Prostate gland (tissue), 2 donors: ENCODE measurements around the gene ATP2A2. TPM values are rescaled to one million over a fixed set of nuclear protein-coding genes. Genes with fewer than 3 reads are reported as not detected.
A peak's percentile ranks its signal among the peaks of the same experiment; 100 is the strongest.

ENCODE experiments used
- DNase-seq: peaks from one replicate; pipeline ENCODE4 v3.0.0-alpha.2; 2019; ENCODE audit warnings: low spot score
- H3K27ac ChIP-seq, 2 donors: fragments of 200-600 bp; sonication (generic); 2 replicates each; pipeline ENCODE4 v1.5.1; 2017 to 2019
- H3K27me3 ChIP-seq: fragments of 200-600 bp; sonication (generic); replicated peaks from 2 replicates; pipeline ENCODE4 v1.5.1; 2019; ENCODE audit not compliant: insufficient read depth
- H3K36me3 ChIP-seq, 2 donors: fragments of 200-600 bp; sonication (generic); 1 replicate in 1 of 2; 2 replicates in 1 of 2; pipeline versions ENCODE4 v1.5.1 to v1.8.1; 2017 to 2019
- H3K4me1 ChIP-seq: fragments of 200-600 bp; sonication (generic); replicated peaks from 2 replicates; pipeline ENCODE4 v1.5.1; 2019
- H3K4me3 ChIP-seq, 2 donors: fragments of 200-600 bp; sonication (generic); 2 replicates each; pipeline ENCODE4 v1.5.1; 2017 to 2019
- H3K9me3 ChIP-seq: fragments of 200-600 bp; sonication (generic); 2 replicates; pipeline ENCODE4 v1.5.1; 2017
- CTCF ChIP-seq, 4 experiments: fragments of 200-600 bp in 2 of 4; fragments of 450-650 bp in 2 of 4; sonication (generic) in 2 of 4; IDR thresholded peaks; 1 replicate in 3 of 4; 2 replicates in 1 of 4; pipeline ENCODE4 v1.5.1; 2016 to 2019; ENCODE audit warnings: antibody characterized with exemption in 4 of 4, mild to moderate bottlenecking in 2 of 4, moderate library complexity in 2 of 4
- POLR2A ChIP-seq: fragments of 450-650 bp; IDR thresholded peaks from one replicate; pipeline ENCODE4 v1.6.1; 2016; ENCODE audit warnings: antibody characterized with exemption, mild to moderate bottlenecking
- POLR2AphosphoS5 ChIP-seq: sonication (generic); formaldehyde crosslinking; IDR thresholded peaks from one replicate; pipeline ENCODE4 v1.6.1; 2017; ENCODE audit warnings: antibody characterized with exemption
- WGBS: methylation state at CpG from one replicate; pipeline ENCODE4 v1.1.5; 2018; 5-methylcytosine and 5-hydroxymethylcytosine counted together
- intact Hi-C: fragments of 100-400 bp; cut with DNase I; formaldehyde crosslinking; loops from one replicate; pipeline ENCODE4 v1.14.2; 2022
- total RNA-seq, 2 donors: library from RNA; depleted of rRNA; stranded (reverse); fragments of >200 nt; gene quantifications; one replicate each; pipeline ENCODE4 v1.1.0, GENCODE V29; 2016

Gene ATP2A2
- total RNA-seq, 2 donors from 2014 or later = 121 to 209 TPM

GRCh38 chr12:110281549-110282299 is 677 bp downstream of the ATP2A2 start:
- TF ChIP-seq POLR2AphosphoS5 (no peak), POLR2A (no peak), CTCF (IDR thresholded peaks at IDR 0.05) (no peak)
- DNase-seq = peak; percentile 19
- H3K27ac ChIP-seq = peak overlapping the region; percentile 96 to 98
- H3K4me3 ChIP-seq = peak overlapping the region; percentile 93 to 94
- under 1% methylated on average over 67 of the region's 82 CpGs for WGBS
- H3K4me1 ChIP-seq = peaks cover 6% of the 10 kb centered on the region
- H3K9me3 ChIP-seq = no peaks in the 10 kb centered on the region
- intact Hi-C loops = loop anchor here (5.0 to 10.0 kb wide), 3 partner anchors 59 to 174 kb away; no protein-coding TSS in a partner anchor
- no peaks in the 10 kb centered on the region for H3K36me3 ChIP-seq
- no peaks in the 10 kb centered on the region for H3K27me3 ChIP-seq

- Histone ChIP-seq H3K4me1 (peaks cover 6% of the 10 kb centered on the region), H3K27me3 (no peaks in the 10 kb centered on the region), H3K36me3 (no peaks in the 10 kb centered on the region), H3K9me3 (no peaks in the 10 kb centered on the region), H3K4me3 (peak overlapping the region; percentile 93 to 94), H3K27ac (peak overlapping the region; percentile 96 to 98)
- no peak for DNase-seq
- WGBS = under 1% methylated on average over 8 of the region's 8 CpGs
- intact Hi-C loops = loop anchor here (5.0 to 10.0 kb wide), 3 partner anchors 60 to 175 kb away; no protein-coding TSS in a partner anchor
- TF ChIP-seq CTCF (IDR thresholded peaks at IDR 0.05) (no peak), POLR2A (no peak), POLR2AphosphoS5 (no peak)
Measured at GRCh38 chr12:110282300-110282860, 1.3 kb downstream of the ATP2A2 start.

- Histone ChIP-seq H3K4me3 (peak overlapping the region; percentile 93 to 94), H3K27ac (peak overlapping the region; percentile 96 to 98), H3K36me3 (no peaks in the 10 kb centered on the region), H3K27me3 (no peaks in the 10 kb centered on the region), H3K9me3 (no peaks in the 10 kb centered on the region), H3K4me1 (peaks cover 6% of the 10 kb centered on the region)
- 7% methylated on average over 7 of the region's 7 CpGs for WGBS
- peak; percentile 51 for TF ChIP-seq POLR2AphosphoS5
- no peak for TF ChIP-seq CTCF (IDR thresholded peaks at IDR 0.05)
- no peak for TF ChIP-seq POLR2A
- DNase-seq = peak; percentile 19
- intact Hi-C loops = loop anchor here (5.0 to 10.0 kb wide), 3 partner anchors 61 to 176 kb away; no protein-coding TSS in a partner anchor
Measured at GRCh38 chr12:110282956-110283817, 2.1 kb downstream of the ATP2A2 start.

GRCh38 chr12:110284597-110284996 is 3.5 kb downstream of the ATP2A2 start:
- Histone ChIP-seq H3K9me3 (no peaks in the 10 kb centered on the region), H3K27ac (peak overlapping the region; percentile 96 to 98), H3K4me3 (peak overlapping the region in 1 of 2 donors; percentile 93), H3K36me3 (no peaks in the 10 kb centered on the region), H3K27me3 (no peaks in the 10 kb centered on the region), H3K4me1 (peaks cover 6% of the 10 kb centered on the region)
- intact Hi-C loops = loop anchor here (5.0 to 10.0 kb wide), 3 partner anchors 62 to 177 kb away; no protein-coding TSS in a partner anchor
- DNase-seq = no peak
- TF ChIP-seq CTCF (IDR thresholded peaks at IDR 0.05) (no peak), POLR2A (no peak), POLR2AphosphoS5 (no peak)
